GM10266 (cell line): ENCODE measurements around the gene PTPN4.
"Not testable (repeated sequence)": the region's sequence is repeated elsewhere in the genome, so short reads cannot be mapped to it uniquely, and the experiment has no call there.

ENCODE experiments used
- DNase-seq: peaks from one replicate; pipeline ENCODE4 v3.0.0; 2012; ENCODE audit errors: extremely low spot score
- TF ChIP-seq, protein P1 (sequence below): IDR thresholded peaks from 2 replicates; pipeline ENCODE4 v1.5.1; 2012; ENCODE audit warnings: mild to moderate bottlenecking, low read depth; ENCODE audit not compliant: control insufficient read depth, insufficient read depth; ENCODE audit errors: missing control alignments

PTPN4 gene

DNA sequence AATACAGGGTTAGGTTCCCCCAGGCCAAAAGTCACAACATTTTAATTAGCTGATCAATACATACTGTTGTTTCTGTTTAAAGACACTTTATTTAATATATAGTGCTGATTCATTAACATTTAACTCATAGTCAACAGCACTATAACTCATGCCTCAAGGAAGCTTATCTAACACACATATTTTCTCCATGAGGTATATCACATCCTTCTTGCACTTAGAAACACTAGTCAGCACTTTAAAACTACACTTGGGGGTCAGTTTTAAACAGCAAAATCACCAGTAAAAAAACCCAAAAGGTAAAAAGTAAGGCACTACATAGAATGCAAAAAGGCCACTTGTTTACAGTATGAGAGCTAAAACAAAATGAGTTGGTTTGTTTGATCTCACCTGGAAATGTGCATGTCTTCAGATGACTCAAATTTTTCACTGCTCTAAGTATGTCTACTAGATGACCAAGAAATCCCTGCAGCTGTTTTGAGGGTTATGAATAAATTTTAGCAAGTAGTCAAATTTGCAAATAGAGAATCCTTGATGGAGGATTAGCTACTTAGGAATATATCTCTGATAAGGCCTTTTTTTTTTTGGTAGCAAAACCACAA, 199.0 kb downstream of the PTPN4 start:
- DNase-seq, result no peak
- TF ChIP-seq, protein P1, sequence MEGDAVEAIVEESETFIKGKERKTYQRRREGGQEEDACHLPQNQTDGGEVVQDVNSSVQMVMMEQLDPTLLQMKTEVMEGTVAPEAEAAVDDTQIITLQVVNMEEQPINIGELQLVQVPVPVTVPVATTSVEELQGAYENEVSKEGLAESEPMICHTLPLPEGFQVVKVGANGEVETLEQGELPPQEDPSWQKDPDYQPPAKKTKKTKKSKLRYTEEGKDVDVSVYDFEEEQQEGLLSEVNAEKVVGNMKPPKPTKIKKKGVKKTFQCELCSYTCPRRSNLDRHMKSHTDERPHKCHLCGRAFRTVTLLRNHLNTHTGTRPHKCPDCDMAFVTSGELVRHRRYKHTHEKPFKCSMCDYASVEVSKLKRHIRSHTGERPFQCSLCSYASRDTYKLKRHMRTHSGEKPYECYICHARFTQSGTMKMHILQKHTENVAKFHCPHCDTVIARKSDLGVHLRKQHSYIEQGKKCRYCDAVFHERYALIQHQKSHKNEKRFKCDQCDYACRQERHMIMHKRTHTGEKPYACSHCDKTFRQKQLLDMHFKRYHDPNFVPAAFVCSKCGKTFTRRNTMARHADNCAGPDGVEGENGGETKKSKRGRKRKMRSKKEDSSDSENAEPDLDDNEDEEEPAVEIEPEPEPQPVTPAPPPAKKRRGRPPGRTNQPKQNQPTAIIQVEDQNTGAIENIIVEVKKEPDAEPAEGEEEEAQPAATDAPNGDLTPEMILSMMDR, result no peak

DNA sequence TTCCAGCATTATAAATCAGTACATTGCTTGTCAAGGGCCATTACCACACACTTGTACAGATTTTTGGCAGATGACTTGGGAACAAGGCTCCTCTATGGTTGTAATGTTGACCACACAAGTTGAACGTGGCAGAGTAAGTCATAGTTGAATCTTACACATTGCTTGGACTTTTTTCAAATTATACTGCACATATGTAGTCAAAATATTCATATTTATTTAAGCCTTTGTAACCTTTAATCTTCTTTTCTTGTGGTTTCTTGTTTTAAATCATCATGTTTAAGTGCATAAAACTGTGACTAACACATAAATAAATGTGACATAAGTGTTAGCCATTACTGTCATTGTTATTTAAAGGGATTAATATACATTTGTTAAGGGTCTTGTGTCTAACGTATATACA, 201.1 kb downstream of the PTPN4 start:
- no peak for DNase-seq
- TF ChIP-seq, protein P1, result no peak

DNA sequence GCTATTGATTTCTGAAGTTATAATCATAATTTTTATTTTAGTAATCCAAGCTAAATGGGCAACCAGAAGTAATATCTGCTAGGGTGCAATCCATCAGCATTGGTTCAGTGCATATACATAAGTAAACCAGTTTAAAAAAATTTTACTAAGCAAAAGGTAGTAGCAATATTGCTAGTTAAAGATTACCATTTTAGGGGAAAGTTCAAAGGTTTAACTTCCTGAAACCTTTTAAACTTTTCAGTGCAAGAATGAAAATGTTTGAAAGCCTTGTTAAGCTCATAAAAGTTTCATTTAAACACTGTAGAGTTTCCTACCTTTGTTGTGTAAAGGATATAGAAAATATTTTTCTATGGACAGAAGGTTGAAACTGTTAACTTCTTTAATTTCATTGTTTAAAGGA, 222.2 kb downstream of the PTPN4 start:
- TF ChIP-seq, protein P1, result no peak
- no peak for DNase-seq

DNA sequence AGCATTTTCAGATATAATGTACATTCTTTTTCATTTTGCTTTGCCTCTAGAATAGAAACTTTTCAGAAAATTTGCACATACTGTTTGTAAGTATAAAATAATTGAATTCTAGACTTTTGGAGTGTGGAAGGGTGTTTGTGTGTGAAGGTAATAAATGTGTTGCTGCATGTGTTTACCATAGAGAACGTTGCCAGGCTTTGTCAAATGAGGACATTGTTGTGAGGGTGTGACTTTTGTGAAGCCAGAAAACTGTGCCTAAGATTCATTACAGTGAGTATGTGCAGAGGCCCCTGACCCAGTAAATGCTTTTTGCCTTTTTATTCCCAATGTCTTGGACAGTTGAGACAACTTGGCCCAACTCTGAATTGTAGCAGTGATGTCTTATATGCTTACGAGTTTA, 222.8 kb downstream of the PTPN4 start:
- DNase-seq, result no peak
- TF ChIP-seq, protein P1, result no peak

DNA sequence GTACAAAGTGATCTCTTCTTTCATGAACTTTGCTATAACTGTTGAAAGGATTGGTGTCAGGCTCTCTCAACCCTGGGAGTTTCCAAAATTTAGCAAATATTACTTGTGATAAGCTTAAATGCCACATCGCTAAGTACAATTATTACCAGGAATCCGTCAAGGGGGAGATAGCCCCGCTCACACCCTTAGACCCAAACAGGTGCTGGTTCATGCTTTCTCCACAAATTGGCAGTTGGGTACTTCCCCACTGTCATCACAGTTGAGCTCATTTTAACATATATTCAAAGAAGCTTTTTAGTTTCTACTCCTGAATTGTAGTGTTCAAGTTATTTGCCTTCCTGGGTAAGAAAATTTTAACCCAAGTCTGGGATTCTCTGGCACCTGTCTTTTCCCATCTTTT, 223.4 kb downstream of the PTPN4 start:
- no peak for DNase-seq
- TF ChIP-seq, protein P1, result no peak

DNA sequence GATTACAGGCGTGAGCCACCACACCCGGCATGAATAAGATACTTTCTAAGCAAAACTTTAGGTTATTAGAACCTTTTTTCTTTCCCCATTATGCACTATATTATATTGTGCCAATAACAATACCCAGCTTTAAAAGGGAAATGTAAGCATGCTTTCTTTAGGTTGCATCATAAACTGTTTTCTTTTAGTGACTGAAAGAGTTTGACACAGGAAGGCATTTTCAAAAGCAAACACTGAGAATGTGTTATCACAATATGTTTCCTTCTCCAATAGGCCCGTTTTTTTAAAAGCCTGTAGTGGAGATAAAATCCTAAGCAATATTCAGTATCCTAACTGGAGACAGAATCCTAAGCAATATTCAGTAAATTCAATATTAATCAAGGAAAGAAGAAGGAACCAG, 236.4 kb downstream of the PTPN4 start:
- DNase-seq, result no peak
- TF ChIP-seq, protein P1, result no peak

DNA sequence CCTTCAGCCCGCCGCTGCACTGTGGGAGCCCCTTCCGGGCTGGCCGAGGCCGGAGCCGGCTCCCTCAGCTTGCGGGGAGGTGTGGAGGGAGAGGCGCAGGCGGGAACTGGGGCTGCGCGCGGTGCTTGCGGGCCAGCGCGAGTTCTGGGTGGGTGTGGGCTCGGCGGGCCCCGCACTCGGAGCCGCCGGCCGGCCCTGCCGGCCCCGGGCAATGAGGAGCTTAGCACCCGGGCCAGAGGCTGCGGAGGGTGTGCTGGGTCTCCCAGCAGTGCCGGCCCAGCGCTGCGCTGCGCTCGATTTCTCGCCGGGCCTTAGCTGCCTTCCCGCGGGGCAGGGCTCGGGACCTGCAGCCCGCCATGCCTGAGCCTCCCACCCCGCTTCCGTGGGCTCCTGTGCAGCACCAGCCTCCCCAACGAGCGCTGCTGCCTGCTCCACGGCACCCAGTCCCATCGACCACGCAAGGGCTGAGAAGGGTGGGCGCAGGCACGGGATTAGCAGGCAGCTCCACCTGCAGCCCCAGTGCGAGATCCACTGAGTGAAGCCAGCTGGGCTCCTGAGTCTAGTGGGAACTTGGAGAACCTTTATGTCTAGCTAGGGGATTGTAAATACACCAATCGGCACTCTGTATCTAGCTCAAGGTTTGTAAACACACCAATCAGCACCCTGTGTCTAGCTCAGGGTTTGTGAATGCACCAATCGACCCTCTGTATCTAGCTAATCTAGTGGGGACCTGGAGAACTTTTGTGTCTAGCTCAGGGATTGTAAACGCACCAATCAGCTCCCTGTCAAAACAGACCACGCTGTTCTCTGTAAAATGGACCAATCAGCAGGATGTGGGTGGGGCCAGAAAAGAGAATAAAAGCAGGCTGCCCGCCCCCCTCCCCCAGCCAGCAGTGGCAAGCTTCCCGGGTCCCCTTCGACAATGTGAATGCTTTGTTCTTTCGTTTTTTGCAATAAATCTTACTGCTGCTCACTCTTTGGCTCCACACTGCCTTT, 237.5 kb downstream of the PTPN4 start:
- not testable (repeated sequence) for DNase-seq

DNA sequence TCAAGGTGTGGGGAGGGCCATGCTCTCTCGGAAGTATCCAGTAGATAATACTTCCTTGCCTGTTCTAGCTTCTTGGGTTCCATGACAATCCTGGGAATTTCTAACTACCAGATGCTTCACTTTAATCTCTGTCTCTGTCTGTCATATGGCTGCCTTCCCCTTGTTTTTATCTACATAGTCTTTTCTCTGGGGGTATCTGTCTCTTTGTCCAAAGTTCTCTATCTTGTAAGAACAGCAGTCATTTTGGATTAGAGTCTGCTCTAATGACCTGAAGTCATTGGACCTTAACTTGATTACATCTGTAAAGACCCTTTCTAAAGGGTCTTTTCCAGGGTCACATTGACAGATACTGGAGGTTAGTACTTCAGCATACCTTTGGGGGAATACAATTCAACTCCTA, 241.7 kb downstream of the PTPN4 start:
- TF ChIP-seq, protein P1, result no peak
- DNase-seq, result no peak
